HEK293 (cell line): Measurements from ENCODE around the gene IMMP2L.

Experiments
- CTCF ChIA-PET: fragments of 350-600 bp; formaldehyde crosslinking; extraction: SDS; loops from one replicate; lab custom pipeline; 2021; ENCODE audit warnings: antibody characterized with exemption; lab: Yijun Ruan, JAX
- POLR2A ChIA-PET: fragments of 300-600 bp; formaldehyde crosslinking; extraction: SDS; loops from one replicate; lab custom pipeline; 2020; ENCODE audit warnings: antibody characterized with exemption, inconsistent platforms; lab: Yijun Ruan, JAX
- H3K27ac ChIP-seq: fragments of 200-500 bp; sonication (Bioruptor generic); 2 replicates; pipeline ENCODE4 v1.5.1; 2014; ENCODE audit warnings: low read depth, low read length, control low read depth, inconsistent platforms; ENCODE audit errors: extremely low read depth
- H3K36me3 ChIP-seq, 2 experiments: fragments of 200-500 bp in 1 of 2; sonication (Bioruptor generic) in 1 of 2; 1 replicate in 1 of 2; 2 replicates in 1 of 2; pipeline ENCODE4 v1.5.1; 2014 to 2017; ENCODE audit warnings: inconsistent platforms in 2 of 2, low read length in 2 of 2; ENCODE audit not compliant: control insufficient read depth in 2 of 2, insufficient read depth in 1 of 2
- H3K4me1 ChIP-seq: fragments of 200-500 bp; sonication (Bioruptor generic); 2 replicates; pipeline ENCODE4 v1.5.1; 2014; ENCODE audit warnings: mild to moderate bottlenecking, low read length, inconsistent platforms; ENCODE audit not compliant: control insufficient read depth, insufficient read depth
- H3K4me3 ChIP-seq: 2 replicates; pipeline ENCODE4 v1.5.1; 2011; ENCODE audit warnings: low read depth, mild to moderate bottlenecking, control low read depth, low read length, moderate library complexity
- H3K9me3 ChIP-seq: fragments of 200-500 bp; sonication (Bioruptor generic); 2 replicates; pipeline ENCODE4 v1.5.1; 2014; ENCODE audit warnings: low read depth, low read length, inconsistent platforms; ENCODE audit not compliant: control insufficient read depth, insufficient read depth
- FEZF1 ChIP-seq: fragments of 450-650 bp; formaldehyde crosslinking; IDR thresholded peaks from 2 replicates; pipeline ENCODE4 v1.5.1; 2016; ENCODE audit warnings: missing biosample characterization, missing genetic modification characterization
- KLF10 ChIP-seq: fragments of 450-650 bp; IDR thresholded peaks from 2 replicates; pipeline ENCODE4 v1.5.1; 2018; ENCODE audit warnings: missing biosample characterization, mild to moderate bottlenecking, missing genetic modification characterization
- SP2 ChIP-seq: fragments of 450-650 bp; formaldehyde crosslinking; IDR thresholded peaks from 2 replicates; pipeline ENCODE4 v1.5.1; 2016; ENCODE audit warnings: missing biosample characterization, missing genetic modification characterization
- ZBTB48 ChIP-seq: fragments of 450-650 bp; formaldehyde crosslinking; IDR thresholded peaks from 2 replicates; pipeline ENCODE4 v1.5.1; 2016; ENCODE audit warnings: missing biosample characterization, missing genetic modification characterization
- ZFP37 ChIP-seq: fragments of 450-650 bp; formaldehyde crosslinking; IDR thresholded peaks from 2 replicates; pipeline ENCODE4 v1.5.1; 2016; ENCODE audit warnings: missing biosample characterization, missing genetic modification characterization
- ZNF248 ChIP-seq: fragments of 450-650 bp; formaldehyde crosslinking; IDR thresholded peaks from 2 replicates; pipeline ENCODE4 v1.5.1; 2017; ENCODE audit warnings: missing biosample characterization, missing genetic modification characterization
- ZNF311 ChIP-seq: fragments of 450-650 bp; formaldehyde crosslinking; IDR thresholded peaks from 2 replicates; pipeline ENCODE4 v1.5.1; 2017; ENCODE audit warnings: missing biosample characterization, missing genetic modification characterization, borderline replicate concordance
- ZNF341 ChIP-seq: fragments of 450-650 bp; formaldehyde crosslinking; IDR thresholded peaks from 2 replicates; pipeline ENCODE4; 2016; ENCODE audit warnings: low read depth, missing biosample characterization, missing genetic modification characterization
- ZNF366 ChIP-seq: fragments of 450-650 bp; formaldehyde crosslinking; conservative IDR thresholded peaks from 2 replicates; pipeline ENCODE4 v1.5.1; 2016; ENCODE audit warnings: missing biosample characterization, missing genetic modification characterization
- ZNF529 ChIP-seq: fragments of 450-650 bp; formaldehyde crosslinking; IDR thresholded peaks from 2 replicates; pipeline ENCODE4 v1.5.1; 2017; ENCODE audit warnings: missing genetic modification characterization, missing biosample characterization; ENCODE audit not compliant: insufficient replicate concordance
- ZNF555 ChIP-seq: fragments of 450-650 bp; formaldehyde crosslinking; conservative IDR thresholded peaks from 2 replicates; pipeline ENCODE4 v1.5.1; 2017; ENCODE audit warnings: missing biosample characterization, mild to moderate bottlenecking, missing genetic modification characterization, inconsistent platforms
- ZNF623 ChIP-seq: fragments of 450-650 bp; formaldehyde crosslinking; IDR thresholded peaks from 2 replicates; pipeline ENCODE4 v1.5.1; 2016; ENCODE audit warnings: missing biosample characterization, missing genetic modification characterization
- ZSCAN30 ChIP-seq: fragments of 450-650 bp; IDR thresholded peaks from 2 replicates; pipeline ENCODE4 v1.5.1; 2018; ENCODE audit warnings: missing biosample characterization, mild to moderate bottlenecking, missing genetic modification characterization, moderate library complexity
- TF ChIP-seq, protein P1 (sequence below): fragments of 450-650 bp; formaldehyde crosslinking; IDR thresholded peaks from 2 replicates; pipeline ENCODE4 v1.5.1; 2017; ENCODE audit warnings: missing biosample characterization, missing genetic modification characterization
- TF ChIP-seq, protein P2 (sequence below): fragments of 450-650 bp; formaldehyde crosslinking; IDR thresholded peaks from 2 replicates; pipeline ENCODE4 v1.5.1; 2016; ENCODE audit warnings: missing biosample characterization, missing genetic modification characterization
- TF ChIP-seq, protein P3 (sequence below): fragments of 450-650 bp; formaldehyde crosslinking; conservative IDR thresholded peaks from 2 replicates; pipeline ENCODE4 v1.5.1; 2016; ENCODE audit warnings: low read depth, missing biosample characterization, missing genetic modification characterization
- TF ChIP-seq, protein P4 (sequence below): fragments of 450-650 bp; formaldehyde crosslinking; IDR thresholded peaks from 2 replicates; pipeline ENCODE4 v1.5.1; 2016; ENCODE audit warnings: missing biosample characterization, missing genetic modification characterization
- TF ChIP-seq, protein P5 (sequence below): fragments of 450-650 bp; formaldehyde crosslinking; IDR thresholded peaks from 2 replicates; pipeline ENCODE4 v1.5.1; 2016; ENCODE audit warnings: missing biosample characterization, missing genetic modification characterization

IMMP2L gene

DNA sequence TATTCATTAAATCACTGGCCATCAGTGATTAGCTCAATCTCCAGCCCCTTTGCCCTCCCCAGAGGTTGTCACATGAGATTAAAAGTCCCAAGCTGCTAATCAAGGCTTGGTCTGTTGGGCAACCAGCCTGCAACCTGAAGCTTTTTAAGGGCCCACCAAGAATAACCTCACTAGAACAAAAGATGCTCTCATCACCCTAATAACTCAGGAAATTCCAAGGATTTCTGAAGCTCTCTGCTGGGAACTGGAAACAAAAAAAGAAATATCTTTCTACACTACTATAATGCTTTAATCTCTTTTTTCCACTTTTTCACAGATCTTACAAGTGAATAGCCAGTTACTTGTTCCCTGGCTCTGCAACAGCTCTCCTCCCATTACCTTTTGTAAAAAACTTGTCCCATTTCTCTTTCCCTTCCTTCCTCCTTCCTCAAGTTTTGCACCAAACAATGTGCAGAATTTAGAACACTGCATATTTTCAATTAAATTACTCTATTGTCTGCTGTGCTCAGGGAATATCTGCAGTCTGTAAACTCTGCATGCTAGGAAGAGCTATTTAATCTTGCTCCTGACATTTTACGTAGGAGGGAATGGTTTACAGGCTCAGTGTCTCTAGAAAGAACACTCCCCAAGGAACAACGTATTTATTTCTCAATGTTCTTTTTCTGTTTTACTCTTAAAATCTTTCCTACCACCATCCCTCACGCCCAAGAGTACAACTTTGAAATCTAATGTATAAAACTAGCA, 169.1 kb downstream of the IMMP2L start (continued):
- TF ChIP-seq ZNF248 (tag by site-specific recombination) (no peak), ZNF366 (tag by site-specific recombination) (no peak)
- TF ChIP-seq, all 188 proteins: peak for 0

DNA sequence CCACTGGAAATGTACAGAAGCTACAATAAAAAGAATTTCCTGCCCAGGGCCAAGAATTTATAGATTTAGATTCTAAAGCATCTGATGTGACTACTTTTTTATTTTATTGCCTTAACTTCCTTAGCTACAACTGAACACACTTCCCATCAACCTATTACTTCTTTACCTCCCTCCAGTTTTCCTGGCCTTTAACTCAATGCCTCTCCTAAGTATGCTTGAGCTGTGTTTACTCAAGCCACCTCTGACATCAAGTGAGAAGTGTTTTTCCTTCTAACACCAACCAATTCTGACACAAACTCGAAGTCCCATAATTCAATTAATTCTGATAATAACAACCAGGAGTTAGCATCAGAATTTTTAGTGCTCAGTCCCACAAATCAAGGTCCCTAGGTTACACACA, 170.0 kb downstream of the IMMP2L start:
- no peaks in the 10 kb centered on the region for H3K9me3 ChIP-seq
- no peaks in the 10 kb centered on the region for H3K36me3 ChIP-seq
- no peak overlapping the region for H3K4me3 ChIP-seq
- no peak overlapping the region for H3K27ac ChIP-seq
- ChIA-PET CTCF (interaction anchor here (1.1 kb wide), 1 partner anchor 344 kb away, joined by 3 read pairs; no protein-coding TSS in a partner anchor), POLR2A (no interaction called here)
- H3K4me1 ChIP-seq: no peaks in the 10 kb centered on the region
- TF ChIP-seq, protein P1, sequence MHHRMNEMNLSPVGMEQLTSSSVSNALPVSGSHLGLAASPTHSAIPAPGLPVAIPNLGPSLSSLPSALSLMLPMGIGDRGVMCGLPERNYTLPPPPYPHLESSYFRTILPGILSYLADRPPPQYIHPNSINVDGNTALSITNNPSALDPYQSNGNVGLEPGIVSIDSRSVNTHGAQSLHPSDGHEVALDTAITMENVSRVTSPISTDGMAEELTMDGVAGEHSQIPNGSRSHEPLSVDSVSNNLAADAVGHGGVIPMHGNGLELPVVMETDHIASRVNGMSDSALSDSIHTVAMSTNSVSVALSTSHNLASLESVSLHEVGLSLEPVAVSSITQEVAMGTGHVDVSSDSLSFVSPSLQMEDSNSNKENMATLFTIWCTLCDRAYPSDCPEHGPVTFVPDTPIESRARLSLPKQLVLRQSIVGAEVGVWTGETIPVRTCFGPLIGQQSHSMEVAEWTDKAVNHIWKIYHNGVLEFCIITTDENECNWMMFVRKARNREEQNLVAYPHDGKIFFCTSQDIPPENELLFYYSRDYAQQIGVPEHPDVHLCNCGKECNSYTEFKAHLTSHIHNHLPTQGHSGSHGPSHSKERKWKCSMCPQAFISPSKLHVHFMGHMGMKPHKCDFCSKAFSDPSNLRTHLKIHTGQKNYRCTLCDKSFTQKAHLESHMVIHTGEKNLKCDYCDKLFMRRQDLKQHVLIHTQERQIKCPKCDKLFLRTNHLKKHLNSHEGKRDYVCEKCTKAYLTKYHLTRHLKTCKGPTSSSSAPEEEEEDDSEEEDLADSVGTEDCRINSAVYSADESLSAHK: no peak
- TF ChIP-seq, protein P2, sequence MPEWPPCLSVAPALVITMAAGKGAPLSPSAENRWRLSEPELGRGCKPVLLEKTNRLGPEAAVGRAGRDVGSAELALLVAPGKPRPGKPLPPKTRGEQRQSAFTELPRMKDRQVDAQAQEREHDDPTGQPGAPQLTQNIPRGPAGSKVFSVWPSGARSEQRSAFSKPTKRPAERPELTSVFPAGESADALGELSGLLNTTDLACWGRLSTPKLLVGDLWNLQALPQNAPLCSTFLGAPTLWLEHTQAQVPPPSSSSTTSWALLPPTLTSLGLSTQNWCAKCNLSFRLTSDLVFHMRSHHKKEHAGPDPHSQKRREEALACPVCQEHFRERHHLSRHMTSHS (tag by site-specific recombination): no peak
- no peak for TF ChIP-seq SP2
- TF ChIP-seq ZNF311 (tag by site-specific recombination): no peak
- no peak for TF ChIP-seq ZSCAN30 (tag by site-specific recombination)
- no peak for TF ChIP-seq FEZF1 (tag by site-specific recombination)
- TF ChIP-seq ZNF555 (tag by site-specific recombination): no peak
- no peak for TF ChIP-seq ZFP37
- TF ChIP-seq, protein P3, sequence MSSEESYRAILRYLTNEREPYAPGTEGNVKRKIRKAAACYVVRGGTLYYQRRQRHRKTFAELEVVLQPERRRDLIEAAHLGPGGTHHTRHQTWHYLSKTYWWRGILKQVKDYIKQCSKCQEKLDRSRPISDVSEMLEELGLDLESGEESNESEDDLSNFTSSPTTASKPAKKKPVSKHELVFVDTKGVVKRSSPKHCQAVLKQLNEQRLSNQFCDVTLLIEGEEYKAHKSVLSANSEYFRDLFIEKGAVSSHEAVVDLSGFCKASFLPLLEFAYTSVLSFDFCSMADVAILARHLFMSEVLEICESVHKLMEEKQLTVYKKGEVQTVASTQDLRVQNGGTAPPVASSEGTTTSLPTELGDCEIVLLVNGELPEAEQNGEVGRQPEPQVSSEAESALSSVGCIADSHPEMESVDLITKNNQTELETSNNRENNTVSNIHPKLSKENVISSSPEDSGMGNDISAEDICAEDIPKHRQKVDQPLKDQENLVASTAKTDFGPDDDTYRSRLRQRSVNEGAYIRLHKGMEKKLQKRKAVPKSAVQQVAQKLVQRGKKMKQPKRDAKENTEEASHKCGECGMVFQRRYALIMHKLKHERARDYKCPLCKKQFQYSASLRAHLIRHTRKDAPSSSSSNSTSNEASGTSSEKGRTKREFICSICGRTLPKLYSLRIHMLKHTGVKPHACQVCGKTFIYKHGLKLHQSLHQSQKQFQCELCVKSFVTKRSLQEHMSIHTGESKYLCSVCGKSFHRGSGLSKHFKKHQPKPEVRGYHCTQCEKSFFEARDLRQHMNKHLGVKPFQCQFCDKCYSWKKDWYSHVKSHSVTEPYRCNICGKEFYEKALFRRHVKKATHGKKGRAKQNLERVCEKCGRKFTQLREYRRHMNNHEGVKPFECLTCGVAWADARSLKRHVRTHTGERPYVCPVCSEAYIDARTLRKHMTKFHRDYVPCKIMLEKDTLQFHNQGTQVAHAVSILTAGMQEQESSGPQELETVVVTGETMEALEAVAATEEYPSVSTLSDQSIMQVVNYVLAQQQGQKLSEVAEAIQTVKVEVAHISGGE (tag by site-specific recombination): no peak
- no peak for TF ChIP-seq ZNF529 (tag by site-specific recombination)
- TF ChIP-seq, protein P4, sequence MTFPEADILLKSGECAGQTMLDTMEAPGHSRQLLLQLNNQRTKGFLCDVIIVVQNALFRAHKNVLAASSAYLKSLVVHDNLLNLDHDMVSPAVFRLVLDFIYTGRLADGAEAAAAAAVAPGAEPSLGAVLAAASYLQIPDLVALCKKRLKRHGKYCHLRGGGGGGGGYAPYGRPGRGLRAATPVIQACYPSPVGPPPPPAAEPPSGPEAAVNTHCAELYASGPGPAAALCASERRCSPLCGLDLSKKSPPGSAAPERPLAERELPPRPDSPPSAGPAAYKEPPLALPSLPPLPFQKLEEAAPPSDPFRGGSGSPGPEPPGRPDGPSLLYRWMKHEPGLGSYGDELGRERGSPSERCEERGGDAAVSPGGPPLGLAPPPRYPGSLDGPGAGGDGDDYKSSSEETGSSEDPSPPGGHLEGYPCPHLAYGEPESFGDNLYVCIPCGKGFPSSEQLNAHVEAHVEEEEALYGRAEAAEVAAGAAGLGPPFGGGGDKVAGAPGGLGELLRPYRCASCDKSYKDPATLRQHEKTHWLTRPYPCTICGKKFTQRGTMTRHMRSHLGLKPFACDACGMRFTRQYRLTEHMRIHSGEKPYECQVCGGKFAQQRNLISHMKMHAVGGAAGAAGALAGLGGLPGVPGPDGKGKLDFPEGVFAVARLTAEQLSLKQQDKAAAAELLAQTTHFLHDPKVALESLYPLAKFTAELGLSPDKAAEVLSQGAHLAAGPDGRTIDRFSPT (tag by site-specific recombination): no peak
- TF ChIP-seq, protein P5, sequence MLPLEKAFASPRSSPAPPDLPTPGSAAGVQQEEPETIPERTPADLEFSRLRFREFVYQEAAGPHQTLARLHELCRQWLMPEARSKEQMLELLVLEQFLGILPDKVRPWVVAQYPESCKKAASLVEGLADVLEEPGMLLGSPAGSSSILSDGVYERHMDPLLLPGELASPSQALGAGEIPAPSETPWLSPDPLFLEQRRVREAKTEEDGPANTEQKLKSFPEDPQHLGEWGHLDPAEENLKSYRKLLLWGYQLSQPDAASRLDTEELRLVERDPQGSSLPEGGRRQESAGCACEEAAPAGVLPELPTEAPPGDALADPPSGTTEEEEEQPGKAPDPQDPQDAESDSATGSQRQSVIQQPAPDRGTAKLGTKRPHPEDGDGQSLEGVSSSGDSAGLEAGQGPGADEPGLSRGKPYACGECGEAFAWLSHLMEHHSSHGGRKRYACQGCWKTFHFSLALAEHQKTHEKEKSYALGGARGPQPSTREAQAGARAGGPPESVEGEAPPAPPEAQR: no peak
- no peak for TF ChIP-seq ZBTB48 (tag by site-specific recombination)
- TF ChIP-seq ZNF341: no peak
- no peak for TF ChIP-seq ZNF623 (tag by site-specific recombination)
- no peak for TF ChIP-seq KLF10 (tag by site-specific recombination)
